Measurements from ENCODE around the gene USP32. TPM values are rescaled to one million over a fixed set of nuclear protein-coding genes. Genes with fewer than 3 reads are reported as not detected.

The USP32 gene
- total RNA-seq, 1 experiment from 2014 or later, result 103 TPM

GRCh38 chr17:60301649-60302048 lies 90.3 kb downstream of the USP32 start (continued):
- no peak for TF ChIP-seq CBFB (CRISPR knock-in tag; IDR thresholded peaks at IDR 0.05; ENCODE audit: low read depth)
- no peak for TF ChIP-seq ZBTB43 (CRISPR knock-in tag; IDR thresholded peaks at IDR 0.05)
- no peak for TF ChIP-seq PRRX2 (CRISPR knock-in tag; IDR thresholded peaks at IDR 0.05)
- no peak for TF ChIP-seq ATF1 (CRISPR knock-in tag; IDR thresholded peaks at IDR 0.05)
- TF ChIP-seq HMGXB4 (CRISPR knock-in tag; IDR thresholded peaks at IDR 0.05), result no peak
- TF ChIP-seq NFE2L1 (CRISPR knock-in tag; IDR thresholded peaks at IDR 0.05), result no peak
- no peak for TF ChIP-seq FOXP4 (CRISPR knock-in tag; IDR thresholded peaks at IDR 0.05)
- TF ChIP-seq JUN (CRISPR knock-in tag; IDR thresholded peaks at IDR 0.05), result no peak
- no peak for TF ChIP-seq ZBTB21 (CRISPR knock-in tag; IDR thresholded peaks at IDR 0.05; ENCODE audit: borderline replicate concordance)
- TF ChIP-seq CREB1 (CRISPR knock-in tag; IDR thresholded peaks at IDR 0.05), result no peak

GRCh38 chr17:60300949-60301348 lies 91.0 kb downstream of the USP32 start:
- ChIA-PET POLR2A (no interaction called here), CTCF (no interaction called here)
- ATAC-seq, result no peak
- Mint-ChIP-seq H3K36me3 (no peaks in the 10 kb centered on the region), H3K9me3 (no peaks in the 10 kb centered on the region), H3K4me1 (peaks cover 18% of the 10 kb centered on the region), H3K27me3 (ENCODE audit: low read depth) (no peaks in the 10 kb centered on the region), H3K4me3 (no peak overlapping the region), H3K27ac (no peak overlapping the region)
- DNase-seq (ENCODE audit: low spot score), result no peak
- TF ChIP-seq KAT7 (CRISPR knock-in tag; IDR thresholded peaks at IDR 0.05; ENCODE audit: borderline replicate concordance), result no peak
- no peak for TF ChIP-seq MXD4 (CRISPR knock-in tag; IDR thresholded peaks at IDR 0.05; ENCODE audit: borderline replicate concordance)
- no peak for TF ChIP-seq ZBTB21 (CRISPR knock-in tag; IDR thresholded peaks at IDR 0.05; ENCODE audit: borderline replicate concordance)
- no peak for TF ChIP-seq ZNF263 (CRISPR knock-in tag; IDR thresholded peaks at IDR 0.05; ENCODE audit: low read depth)
- no peak for TF ChIP-seq ZNF671 (CRISPR knock-in tag; IDR thresholded peaks at IDR 0.05)
- TF ChIP-seq NR3C1 (CRISPR knock-in tag; conservative IDR thresholded peaks at IDR 0.05; ENCODE audit: low read depth), result no peak
- no peak for TF ChIP-seq ZNF121 (CRISPR knock-in tag; IDR thresholded peaks at IDR 0.05)

- ChIA-PET POLR2A (no interaction called here), CTCF (no interaction called here)
- H3K36me3 Mint-ChIP-seq, result no peaks in the 10 kb centered on the region
- no peak overlapping the region for H3K27ac Mint-ChIP-seq
- no peaks in the 10 kb centered on the region for H3K9me3 Mint-ChIP-seq
- ATAC-seq (no peak), DNase-seq (ENCODE audit: low spot score) (no peak)
- no peaks in the 10 kb centered on the region for H3K27me3 Mint-ChIP-seq (ENCODE audit: low read depth)
- peaks cover 9% of the 10 kb centered on the region for H3K4me1 Mint-ChIP-seq
- H3K4me3 Mint-ChIP-seq, result no peak overlapping the region
- TF ChIP-seq USF2 (CRISPR knock-in tag; IDR thresholded peaks at IDR 0.05) (no peak), FOXJ3 (CRISPR knock-in tag; IDR thresholded peaks at IDR 0.05; ENCODE audit: borderline replicate concordance) (no peak), ATF1 (CRISPR knock-in tag; IDR thresholded peaks at IDR 0.05) (no peak), ESRRA (CRISPR knock-in tag; IDR thresholded peaks at IDR 0.05; ENCODE audit: borderline replicate concordance) (no peak), ZNF138 (CRISPR knock-in tag; conservative IDR thresholded peaks at IDR 0.05) (no peak), AFF4 (CRISPR knock-in tag; IDR thresholded peaks at IDR 0.05; ENCODE audit: borderline replicate concordance) (no peak), ATF6 (CRISPR knock-in tag; IDR thresholded peaks at IDR 0.05) (no peak), NR1H2 (CRISPR knock-in tag; IDR thresholded peaks at IDR 0.05) (no peak), CREM (CRISPR knock-in tag; IDR thresholded peaks at IDR 0.05) (no peak)
These were observed 91.9 kb downstream of the USP32 start for GRCh38 chr17:60300011-60300410.

Measured in WTC11 (cell line).